ENCODE results near the gene ATP8B1. TPM values are rescaled to one million over a fixed set of nuclear protein-coding genes. Genes with fewer than 3 reads are reported as not detected.

Gene ATP8B1
- total and polyA plus RNA-seq, 2 of the 8 experiments (the other 6 are each of a cell fraction or from before 2014, with no cell fraction given): 1.1 to 4.6 TPM

GRCh38 chr18:57791192-57791591 lies 11.9 kb downstream of the ATP8B1 start:
- Histone ChIP-seq H3K4me3 (ENCODE audit: extremely low read depth in 1 of 4, insufficient read depth in 2 of 4, low read depth in 3 of 4, low read length in 4 of 4) (no peak overlapping the region), H3K79me2 (ENCODE audit: control insufficient read depth in 1 of 2, insufficient read depth in 2 of 2, low read length in 2 of 2) (no peaks in the 10 kb centered on the region), H2AFZ (ENCODE audit: low read length) (no peak overlapping the region), H3K4ac (replicated peaks; ENCODE audit: insufficient read length, low read depth, low read length) (no peak overlapping the region), H3K4me2 (ENCODE audit: insufficient read depth in 1 of 2, low read depth in 2 of 2, low read length in 2 of 2) (no peak overlapping the region), H2BK15ac (ENCODE audit: low read length) (no peak overlapping the region), H3K27ac (ENCODE audit: low read depth, low read length) (no peak overlapping the region), H3K27me3 (replicated peaks in 1 of 4; ENCODE audit: control insufficient read depth in 3 of 4, extremely low read depth in 1 of 4, insufficient read depth in 3 of 4, low read length in 3 of 4) (no peaks in the 10 kb centered on the region), H4K20me1 (replicated peaks in 1 of 2; ENCODE audit: control insufficient read depth in 1 of 2, insufficient read depth in 2 of 2, low read length in 2 of 2) (no peaks in the 10 kb centered on the region), H3K18ac (ENCODE audit: extremely low read depth, low read length) (no peak overlapping the region), H3K9me3 (ENCODE audit: insufficient read depth in 2 of 2, low read depth in 1 of 2, low read length in 1 of 2) (no peaks in the 10 kb centered on the region), H3K23me2 (ENCODE audit: low read depth, low read length) (no peaks in the 10 kb centered on the region), H2AK5ac (ENCODE audit: low read depth, low read length) (no peak overlapping the region), H4K91ac (replicated peaks; ENCODE audit: insufficient read length, low read length) (no peak overlapping the region), H2BK5ac (ENCODE audit: low read depth, low read length) (no peak overlapping the region), H4K5ac (ENCODE audit: insufficient read length, low read depth, low read length) (no peak overlapping the region), H3K14ac (ENCODE audit: insufficient read length) (no peak overlapping the region), H3K56ac (replicated peaks; ENCODE audit: insufficient read length, low read depth, low read length) (no peak overlapping the region), H3K4me1 (replicated peaks in 1 of 4; ENCODE audit: control insufficient read depth in 3 of 4, insufficient read depth in 4 of 4, low read length in 3 of 4) (no peaks in the 10 kb centered on the region), H3K23ac (ENCODE audit: insufficient read length) (no peak overlapping the region), H4K8ac (ENCODE audit: extremely low read depth, insufficient read depth, low read length) (no peak overlapping the region), H2BK12ac (ENCODE audit: low read depth, low read length) (no peak overlapping the region), H2BK120ac (replicated peaks; ENCODE audit: low read depth, low read length) (no peak overlapping the region), H3K9ac (replicated peaks in 1 of 4; ENCODE audit: extremely low read depth in 1 of 4, low read depth in 3 of 4, low read length in 3 of 4) (no peak overlapping the region), H3K36me3 (ENCODE audit: control insufficient read depth in 2 of 4, insufficient read depth in 4 of 4, low read length in 3 of 4) (no peaks in the 10 kb centered on the region), H3K79me1 (ENCODE audit: low read depth, low read length) (no peaks in the 10 kb centered on the region), H2BK20ac (ENCODE audit: low read length) (no peak overlapping the region)
- FAIRE-seq: no peak
- ChIA-PET CTCF (ENCODE audit: partially characterized antibody) (interaction anchor here (0.6 kb wide), 1 partner anchor 168 kb away, joined by 3 read pairs; no protein-coding TSS in a partner anchor), POLR2A (ENCODE audit: partially characterized antibody) (no interaction called here)
- no peak for DNase-seq (ENCODE audit: low read depth in 1 of 2, low spot score in 2 of 2)
- WGBS, 2 experiments (ENCODE audit: extremely low coverage in 1 of 2, insufficient coverage in 1 of 2, insufficient read length in 1 of 2, insufficient replicate concordance in 2 of 2, low coverage in 1 of 2, low lambda C conversion rate in 2 of 2, missing lambda C conversion rate in 1 of 2): 87% methylated on average over 3 of the region's 5 CpGs; no CpG with 5 or more reads in 1 of the 2 experiments
- TF ChIP-seq POLR2AphosphoS5 (IDR thresholded peaks at IDR 0.05; ENCODE audit: low read depth, low read length) (no peak), TAF1 (IDR thresholded peaks at IDR 0.05; ENCODE audit: low read depth, low read length) (no peak), CREB1 (IDR thresholded peaks at IDR 0.05) (no peak), SUZ12 (IDR thresholded peaks at IDR 0.05; ENCODE audit: low read length) (no peak), CBX8 (IDR thresholded peaks at IDR 0.05; ENCODE audit: borderline replicate concordance, low read depth, low read length) (no peak), KDM5A (IDR thresholded peaks at IDR 0.05; ENCODE audit: low read length) (no peak), RXRA (IDR thresholded peaks at IDR 0.05; ENCODE audit: insufficient read depth, low read depth, low read length) (no peak), KDM4A (IDR thresholded peaks at IDR 0.05; ENCODE audit: low read depth, low read length, severe bottlenecking) (no peak), E2F6 (IDR thresholded peaks at IDR 0.05) (no peak), SP1 (IDR thresholded peaks at IDR 0.05; ENCODE audit: low read depth, low read length) (no peak), SAP30 (IDR thresholded peaks at IDR 0.05; ENCODE audit: insufficient read depth, insufficient replicate concordance, low read length) (no peak), EGR1 (IDR thresholded peaks at IDR 0.05; ENCODE audit: borderline replicate concordance, low read depth, low read length) (no peak), JUND (IDR thresholded peaks at IDR 0.05; ENCODE audit: low read length) (no peak), SRF (IDR thresholded peaks at IDR 0.05; ENCODE audit: low read depth, low read length) (no peak), NRF1 (IDR thresholded peaks at IDR 0.05; ENCODE audit: low read depth, low read length) (no peak)

Measured in H1 (cell line).